Smooth muscle cell (in vitro differentiated cells): ENCODE data around the gene CCDC51. TPM values are rescaled to one million over a fixed set of nuclear protein-coding genes. Genes with fewer than 3 reads are reported as not detected.

Experiments
- DNase-seq: peaks from one replicate; lab custom pipeline; 2025; ENCODE audit not compliant: unreplicated experiment; lab: John Stamatoyannopoulos, UW
- H2AFZ ChIP-seq: fragments of 200-600 bp; sonication (generic); 2 replicates; pipeline ENCODE4 v1.6.0; 2016; ENCODE audit warnings: antibody characterized with exemption, low read depth, mild to moderate bottlenecking
- H3F3A ChIP-seq: fragments of 200-600 bp; sonication (generic); 2 replicates; pipeline ENCODE4 v1.6.0; 2017; ENCODE audit warnings: antibody characterized with exemption, low read depth
- H3K27ac ChIP-seq: fragments of 200-600 bp; sonication (generic); 2 replicates; pipeline ENCODE4 v1.5.1; 2016; ENCODE audit warnings: low read depth, mild to moderate bottlenecking
- H3K27me3 ChIP-seq: fragments of 200-600 bp; sonication (generic); 2 replicates; pipeline ENCODE4 v1.6.1; 2016; ENCODE audit warnings: low read depth, mild to moderate bottlenecking
- H3K36me3 ChIP-seq: fragments of 200-600 bp; sonication (generic); 2 replicates; pipeline ENCODE4 v1.5.1; 2016; ENCODE audit warnings: low read depth
- H3K4me1 ChIP-seq: fragments of 200-600 bp; sonication (generic); 2 replicates; pipeline ENCODE4 v1.5.1; 2016; ENCODE audit warnings: low read depth
- H3K4me2 ChIP-seq: fragments of 200-600 bp; sonication (generic); 2 replicates; pipeline ENCODE4 v1.6.0; 2016; ENCODE audit warnings: mild to moderate bottlenecking
- H3K4me3 ChIP-seq: fragments of 200-600 bp; sonication (generic); 2 replicates; pipeline ENCODE4 v1.5.1; 2016; ENCODE audit warnings: mild to moderate bottlenecking
- H3K79me2 ChIP-seq: fragments of 200-600 bp; sonication (generic); 2 replicates; pipeline ENCODE4 v1.6.0; 2016; ENCODE audit warnings: low read depth, mild to moderate bottlenecking
- H3K9ac ChIP-seq: fragments of 200-600 bp; sonication (generic); 2 replicates; pipeline ENCODE4 v1.6.0; 2016; ENCODE audit warnings: low read depth
- H3K9me3 ChIP-seq: fragments of 200-600 bp; sonication (generic); replicated peaks from 2 replicates; pipeline ENCODE4 v1.5.1; 2016; ENCODE audit warnings: low read depth
- H4K20me1 ChIP-seq: fragments of 200-600 bp; sonication (generic); 2 replicates; pipeline ENCODE4 v1.6.0; 2016; ENCODE audit warnings: low read depth
- WGBS: methylation state at CpG from one replicate; pipeline ENCODE4 v1.1.7; 2016; ENCODE audit warnings: low lambda C conversion rate; 5-methylcytosine and 5-hydroxymethylcytosine counted together
- polyA plus RNA-seq: library from polyadenylated mRNA; unstranded; fragments of >200 nt; fragmentation: Nextera tagmentation; extraction: Ambion mirVana; gene quantifications from 2 replicates; pipeline ENCODE4 v1.2.1, GENCODE V29; 2016
- total RNA-seq: library from RNA; depleted of rRNA; stranded (reverse); fragments of >200 nt; gene quantifications from 2 replicates; pipeline ENCODE4 v1.2.3, GENCODE V29; 2014
- TF ChIP-seq, protein P1 (sequence below): fragments of 200-600 bp; sonication (generic); IDR thresholded peaks from 2 replicates; pipeline ENCODE4 v1.5.1; 2017; ENCODE audit warnings: borderline replicate concordance, mild to moderate bottlenecking, antibody characterized with exemption; ENCODE audit not compliant: insufficient read depth, poor library complexity, severe bottlenecking

CCDC51 gene
- total and polyA plus RNA-seq, 2 experiments from 2014 or later, result 9.0 to 18.3 TPM

DNA sequence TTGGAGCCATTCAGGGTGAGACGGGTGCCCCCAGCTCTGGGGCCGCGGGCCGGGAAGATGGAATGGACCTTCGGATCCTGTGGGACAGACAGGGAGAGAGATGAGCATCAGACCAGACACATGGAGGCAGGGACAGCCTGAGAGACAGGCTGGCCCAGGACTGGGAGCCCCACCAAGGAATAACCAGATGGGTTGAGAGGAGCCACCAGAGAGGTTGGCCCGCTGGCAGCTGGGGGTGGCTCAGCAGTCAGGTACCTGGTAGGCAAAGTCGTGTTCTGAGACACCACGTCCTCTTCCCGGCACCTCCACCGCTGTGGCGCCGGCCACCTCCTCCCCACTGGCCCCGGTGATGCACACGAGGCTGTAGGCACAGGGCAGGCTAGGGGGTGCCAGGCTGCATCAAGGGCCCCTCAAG lies 23.8 kb downstream of the CCDC51 start:
- H3F3A ChIP-seq, result no peaks in the 10 kb centered on the region
- H3K9ac ChIP-seq, result no peak overlapping the region
- H3K4me2 ChIP-seq, result no peak overlapping the region
- no peaks in the 10 kb centered on the region for H3K9me3 ChIP-seq
- no peak overlapping the region for H3K27ac ChIP-seq
- no peak overlapping the region for H2AFZ ChIP-seq
- H3K79me2 ChIP-seq, result no peaks in the 10 kb centered on the region
- H4K20me1 ChIP-seq, result peaks cover 17% of the 10 kb centered on the region
- no peak for DNase-seq
- no peaks in the 10 kb centered on the region for H3K27me3 ChIP-seq
- H3K4me3 ChIP-seq, result no peak overlapping the region
- H3K36me3 ChIP-seq, result no peaks in the 10 kb centered on the region
- WGBS, result 95% methylated on average over 14 of the region's 14 CpGs
- no peaks in the 10 kb centered on the region for H3K4me1 ChIP-seq
- TF ChIP-seq, protein P1, sequence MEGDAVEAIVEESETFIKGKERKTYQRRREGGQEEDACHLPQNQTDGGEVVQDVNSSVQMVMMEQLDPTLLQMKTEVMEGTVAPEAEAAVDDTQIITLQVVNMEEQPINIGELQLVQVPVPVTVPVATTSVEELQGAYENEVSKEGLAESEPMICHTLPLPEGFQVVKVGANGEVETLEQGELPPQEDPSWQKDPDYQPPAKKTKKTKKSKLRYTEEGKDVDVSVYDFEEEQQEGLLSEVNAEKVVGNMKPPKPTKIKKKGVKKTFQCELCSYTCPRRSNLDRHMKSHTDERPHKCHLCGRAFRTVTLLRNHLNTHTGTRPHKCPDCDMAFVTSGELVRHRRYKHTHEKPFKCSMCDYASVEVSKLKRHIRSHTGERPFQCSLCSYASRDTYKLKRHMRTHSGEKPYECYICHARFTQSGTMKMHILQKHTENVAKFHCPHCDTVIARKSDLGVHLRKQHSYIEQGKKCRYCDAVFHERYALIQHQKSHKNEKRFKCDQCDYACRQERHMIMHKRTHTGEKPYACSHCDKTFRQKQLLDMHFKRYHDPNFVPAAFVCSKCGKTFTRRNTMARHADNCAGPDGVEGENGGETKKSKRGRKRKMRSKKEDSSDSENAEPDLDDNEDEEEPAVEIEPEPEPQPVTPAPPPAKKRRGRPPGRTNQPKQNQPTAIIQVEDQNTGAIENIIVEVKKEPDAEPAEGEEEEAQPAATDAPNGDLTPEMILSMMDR, result no peak

GRCh38 chr3:48415251-48415953 lies 24.5 kb downstream of the CCDC51 start:
- Histone ChIP-seq H3K27ac (no peak overlapping the region), H3K9ac (no peak overlapping the region), H3K4me3 (no peak overlapping the region), H3K4me2 (no peak overlapping the region), H3F3A (no peaks in the 10 kb centered on the region), H4K20me1 (peaks cover 11% of the 10 kb centered on the region), H3K4me1 (no peaks in the 10 kb centered on the region), H3K9me3 (no peaks in the 10 kb centered on the region), H3K27me3 (no peaks in the 10 kb centered on the region), H2AFZ (no peak overlapping the region), H3K79me2 (no peaks in the 10 kb centered on the region), H3K36me3 (no peaks in the 10 kb centered on the region)
- no peak for DNase-seq
- TF ChIP-seq, protein P1, result no peak
- WGBS, result 99% methylated on average over 20 of the region's 24 CpGs

DNA sequence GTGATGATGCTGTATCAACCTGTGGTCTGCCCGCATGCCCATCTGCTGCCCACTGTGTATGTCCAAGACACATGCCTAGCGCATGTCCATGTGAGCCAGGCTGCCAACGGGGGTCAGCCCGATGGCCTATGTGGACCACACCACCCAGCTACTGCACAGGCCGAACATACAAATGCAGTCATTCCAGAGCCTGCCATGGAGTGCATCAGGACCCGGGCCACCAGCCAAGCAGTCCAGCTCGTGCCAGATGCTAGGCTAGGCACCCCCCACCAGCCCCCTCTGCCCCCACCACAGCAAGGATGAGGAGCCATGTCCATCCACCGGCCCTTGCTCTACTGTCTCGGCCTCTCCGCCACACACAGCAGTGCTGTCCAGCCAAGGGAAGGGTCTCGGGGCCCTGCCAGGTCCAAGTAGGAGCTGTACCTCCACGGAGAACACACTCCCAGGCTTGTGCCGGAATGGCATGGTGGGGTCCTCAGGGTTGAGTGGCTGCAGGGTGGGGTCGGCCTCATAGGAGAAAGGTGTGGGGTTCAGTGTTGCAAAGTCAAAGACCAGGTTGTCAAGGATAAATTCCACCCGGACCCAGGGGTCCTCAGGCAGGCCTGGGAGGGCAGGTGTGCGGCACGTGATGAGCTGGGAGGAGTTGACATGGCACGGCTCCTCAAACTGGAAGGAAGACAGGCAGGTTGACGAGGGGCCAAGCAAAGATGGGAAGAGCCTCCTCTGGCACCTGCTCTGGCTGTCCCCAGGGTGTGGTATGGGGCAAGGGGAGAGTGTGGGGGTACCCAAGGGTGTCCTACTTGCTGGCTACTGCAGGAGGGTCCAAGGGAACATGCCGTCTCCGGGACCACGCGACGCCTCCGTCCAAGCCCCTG lies 25.3 kb downstream of the CCDC51 start:
- no peaks in the 10 kb centered on the region for H3K4me1 ChIP-seq
- no peak for DNase-seq
- no peak overlapping the region for H3K4me2 ChIP-seq
- TF ChIP-seq, protein P1, result no peak
- no peak overlapping the region for H3K27ac ChIP-seq
- no peaks in the 10 kb centered on the region for H3K36me3 ChIP-seq
- peaks cover 5% of the 10 kb centered on the region for H4K20me1 ChIP-seq
- no peak overlapping the region for H2AFZ ChIP-seq
- H3K9me3 ChIP-seq, result no peaks in the 10 kb centered on the region
- 97% methylated on average over 24 of the region's 25 CpGs for WGBS
- H3F3A ChIP-seq, result no peaks in the 10 kb centered on the region
- no peaks in the 10 kb centered on the region for H3K79me2 ChIP-seq
- H3K27me3 ChIP-seq, result no peaks in the 10 kb centered on the region
- H3K9ac ChIP-seq, result no peak overlapping the region
- no peak overlapping the region for H3K4me3 ChIP-seq
